Measurements from ENCODE around the gene PLEKHA5. TPM values are rescaled to one million over a fixed set of nuclear protein-coding genes. Genes with fewer than 3 reads are reported as not detected.
A peak's percentile ranks its signal among the peaks of the same experiment; 100 is the strongest.

The PLEKHA5 gene
- polyA plus RNA-seq, 6 donors from 2014 or later = not detected

- Mint-ChIP-seq H3K27ac (no peak overlapping the region), H3K4me3 (no peak overlapping the region), H3K36me3 (no peaks in the 10 kb centered on the region), H3K9me3 (no peaks in the 10 kb centered on the region), H3K4me1 (peaks cover 0 to 6% (median 2%) of the 10 kb centered on the region in 3 donors), H3K27me3 (no peaks in the 10 kb centered on the region)
- no peak for ATAC-seq (ENCODE audit: low read depth in 2 of 2)
- DNase-seq = no peak
Observed at GRCh38 chr12:19189522-19189921, 60.0 kb downstream of the PLEKHA5 start.

GRCh38 chr12:19190292-19191031 lies 60.9 kb downstream of the PLEKHA5 start:
- no peak for DNase-seq
- Mint-ChIP-seq H3K27ac (no peak overlapping the region), H3K9me3 (no peaks in the 10 kb centered on the region), H3K36me3 (no peaks in the 10 kb centered on the region), H3K27me3 (no peaks in the 10 kb centered on the region), H3K4me3 (no peak overlapping the region), H3K4me1 (peaks cover 0 to 6% (median 2%) of the 10 kb centered on the region in 3 donors)
- ATAC-seq (ENCODE audit: low read depth in 2 of 2) = peak in 1 of 2 donors; percentile 65

- no peak for DNase-seq
- no peaks in the 10 kb centered on the region for H3K36me3 Mint-ChIP-seq
- H3K4me1 Mint-ChIP-seq = peaks cover 0 to 6% (median 2%) of the 10 kb centered on the region in 3 donors
- H3K9me3 Mint-ChIP-seq = no peaks in the 10 kb centered on the region
- H3K27ac Mint-ChIP-seq = no peak overlapping the region
- H3K4me3 Mint-ChIP-seq = no peak overlapping the region
- no peak for ATAC-seq (ENCODE audit: low read depth in 2 of 2)
- H3K27me3 Mint-ChIP-seq = no peaks in the 10 kb centered on the region
Observed at GRCh38 chr12:19191089-19191488, 61.6 kb downstream of the PLEKHA5 start.

DNA sequence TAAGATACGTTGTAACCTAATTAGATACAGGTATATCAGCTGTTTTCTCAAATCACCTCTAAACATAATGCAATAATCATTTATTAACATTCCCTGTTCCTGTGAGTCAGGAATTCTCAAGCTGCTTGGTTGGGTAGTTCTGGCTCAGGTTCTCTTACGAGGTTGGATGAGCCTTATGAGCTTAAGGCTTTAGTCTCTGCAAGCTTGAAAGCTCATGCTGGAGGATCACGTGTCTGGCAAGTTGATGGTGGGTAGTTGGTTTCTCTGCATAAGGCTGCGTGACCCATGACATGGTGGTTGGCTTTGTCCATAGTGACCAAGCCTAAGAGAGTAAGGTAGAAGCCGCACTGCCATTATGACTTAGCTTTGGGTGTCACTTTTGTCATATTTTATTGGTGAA lies 62.0 kb downstream of the PLEKHA5 start:
- Mint-ChIP-seq H3K4me3 (no peak overlapping the region), H3K9me3 (no peaks in the 10 kb centered on the region), H3K27ac (no peak overlapping the region), H3K4me1 (peaks cover 0 to 6% (median 2%) of the 10 kb centered on the region in 3 donors), H3K36me3 (no peaks in the 10 kb centered on the region), H3K27me3 (no peaks in the 10 kb centered on the region)
- ATAC-seq (ENCODE audit: low read depth in 2 of 2) = no peak
- DNase-seq = no peak

DNA sequence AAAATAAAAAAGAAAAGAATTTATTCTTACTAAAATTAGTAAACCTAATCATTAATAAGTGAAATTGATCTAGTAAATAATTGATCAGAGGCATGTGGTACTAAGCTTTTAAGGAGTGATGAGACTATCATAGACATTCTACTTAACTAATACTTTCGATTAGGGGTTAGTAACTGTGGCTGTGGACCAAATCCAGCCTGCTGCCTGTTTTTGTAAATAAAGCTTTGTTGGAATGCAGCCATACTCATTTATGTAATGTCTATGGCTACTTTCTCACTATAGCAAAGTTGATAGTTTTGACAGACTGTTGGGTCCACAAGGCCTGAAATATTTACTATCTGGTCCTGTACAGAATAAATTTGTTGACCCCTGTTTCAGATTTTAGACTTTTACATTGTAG lies 63.2 kb downstream of the PLEKHA5 start:
- no peaks in the 10 kb centered on the region for H3K27me3 Mint-ChIP-seq
- no peak overlapping the region for H3K4me3 Mint-ChIP-seq
- no peak overlapping the region for H3K27ac Mint-ChIP-seq
- no peaks in the 10 kb centered on the region for H3K9me3 Mint-ChIP-seq
- H3K36me3 Mint-ChIP-seq = no peaks in the 10 kb centered on the region
- H3K4me1 Mint-ChIP-seq = peaks cover 0 to 6% (median 2%) of the 10 kb centered on the region in 3 donors
- no peak for ATAC-seq (ENCODE audit: low read depth in 2 of 2)
- no peak for DNase-seq

DNA sequence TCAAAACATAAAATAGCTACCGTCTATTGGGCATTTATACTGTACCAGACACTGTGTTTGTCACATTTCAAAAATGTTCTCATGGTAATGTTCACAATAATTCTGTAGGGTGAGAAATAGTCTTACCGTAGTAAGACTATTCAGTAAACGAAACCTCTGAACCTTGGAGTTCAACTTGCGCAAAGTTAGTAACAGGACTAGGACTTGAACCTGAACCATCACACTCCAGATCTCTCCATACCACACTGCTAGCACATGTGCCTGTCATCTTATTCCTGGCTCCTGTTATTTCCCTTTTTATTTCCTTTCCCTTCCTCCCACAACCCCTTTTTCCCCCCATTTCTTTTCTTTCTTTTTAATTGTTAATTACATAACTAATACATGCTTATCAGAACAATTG lies 65.4 kb downstream of the PLEKHA5 start:
- no peaks in the 10 kb centered on the region for H3K27me3 Mint-ChIP-seq
- H3K4me3 Mint-ChIP-seq = no peak overlapping the region
- no peaks in the 10 kb centered on the region for H3K36me3 Mint-ChIP-seq
- DNase-seq = no peak
- no peaks in the 10 kb centered on the region for H3K9me3 Mint-ChIP-seq
- H3K4me1 Mint-ChIP-seq = peaks cover 0 to 6% (median 2%) of the 10 kb centered on the region in 3 donors
- no peak overlapping the region for H3K27ac Mint-ChIP-seq
- ATAC-seq (ENCODE audit: low read depth in 2 of 2) = no peak

- H3K9me3 Mint-ChIP-seq = no peaks in the 10 kb centered on the region
- H3K27me3 Mint-ChIP-seq = no peaks in the 10 kb centered on the region
- no peak overlapping the region for H3K4me3 Mint-ChIP-seq
- no peaks in the 10 kb centered on the region for H3K36me3 Mint-ChIP-seq
- ATAC-seq (ENCODE audit: low read depth in 2 of 2) = no peak
- no peaks in the 10 kb centered on the region for H3K4me1 Mint-ChIP-seq
- DNase-seq = no peak
- H3K27ac Mint-ChIP-seq = no peak overlapping the region
Observed at GRCh38 chr12:19196959-19197630, 67.6 kb downstream of the PLEKHA5 start.

- no peaks in the 10 kb centered on the region for H3K27me3 Mint-ChIP-seq
- no peaks in the 10 kb centered on the region for H3K9me3 Mint-ChIP-seq
- DNase-seq (no peak), ATAC-seq (ENCODE audit: low read depth in 2 of 2) (no peak)
- no peak overlapping the region for H3K27ac Mint-ChIP-seq
- no peaks in the 10 kb centered on the region for H3K36me3 Mint-ChIP-seq
- H3K4me3 Mint-ChIP-seq = no peak overlapping the region
- no peaks in the 10 kb centered on the region for H3K4me1 Mint-ChIP-seq
Observed at GRCh38 chr12:19198272-19198671, 68.7 kb downstream of the PLEKHA5 start.

- Mint-ChIP-seq H3K9me3 (no peaks in the 10 kb centered on the region), H3K36me3 (no peaks in the 10 kb centered on the region), H3K27ac (no peak overlapping the region), H3K4me3 (no peak overlapping the region), H3K27me3 (no peaks in the 10 kb centered on the region), H3K4me1 (no peaks in the 10 kb centered on the region)
- no peak for ATAC-seq (ENCODE audit: low read depth in 2 of 2)
- DNase-seq = no peak
Observed at GRCh38 chr12:19199332-19199731, 69.8 kb downstream of the PLEKHA5 start.

- Mint-ChIP-seq H3K36me3 (no peaks in the 10 kb centered on the region), H3K4me1 (no peaks in the 10 kb centered on the region), H3K4me3 (no peak overlapping the region), H3K27ac (no peak overlapping the region), H3K9me3 (no peaks in the 10 kb centered on the region), H3K27me3 (no peaks in the 10 kb centered on the region)
- ATAC-seq (ENCODE audit: low read depth in 2 of 2) (no peak), DNase-seq (no peak)
Observed at GRCh38 chr12:19200261-19200660, 70.7 kb downstream of the PLEKHA5 start.

DNA sequence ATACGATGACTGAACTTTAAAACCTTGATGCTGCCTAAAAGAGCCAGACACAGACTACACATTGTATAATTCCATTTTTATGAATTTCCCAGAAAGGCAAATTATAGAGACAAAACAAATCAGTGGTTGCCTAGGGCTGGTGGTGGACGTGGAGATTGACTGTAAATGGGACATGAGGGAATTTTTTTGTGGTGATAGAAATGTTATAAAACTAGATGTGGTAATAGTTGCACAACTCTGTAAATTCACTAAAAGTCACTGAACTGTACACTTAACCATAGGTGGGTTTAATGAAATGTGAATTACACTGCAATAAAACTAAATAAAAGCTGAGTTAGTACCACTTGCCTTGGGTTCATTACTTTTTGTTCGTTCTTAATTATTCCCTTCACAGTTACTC lies 72.1 kb downstream of the PLEKHA5 start:
- H3K4me3 Mint-ChIP-seq = no peak overlapping the region
- no peaks in the 10 kb centered on the region for H3K9me3 Mint-ChIP-seq
- DNase-seq = no peak
- H3K4me1 Mint-ChIP-seq = no peaks in the 10 kb centered on the region
- ATAC-seq (ENCODE audit: low read depth in 2 of 2) = no peak
- no peaks in the 10 kb centered on the region for H3K27me3 Mint-ChIP-seq
- H3K27ac Mint-ChIP-seq = no peak overlapping the region
- H3K36me3 Mint-ChIP-seq = no peaks in the 10 kb centered on the region

DNA sequence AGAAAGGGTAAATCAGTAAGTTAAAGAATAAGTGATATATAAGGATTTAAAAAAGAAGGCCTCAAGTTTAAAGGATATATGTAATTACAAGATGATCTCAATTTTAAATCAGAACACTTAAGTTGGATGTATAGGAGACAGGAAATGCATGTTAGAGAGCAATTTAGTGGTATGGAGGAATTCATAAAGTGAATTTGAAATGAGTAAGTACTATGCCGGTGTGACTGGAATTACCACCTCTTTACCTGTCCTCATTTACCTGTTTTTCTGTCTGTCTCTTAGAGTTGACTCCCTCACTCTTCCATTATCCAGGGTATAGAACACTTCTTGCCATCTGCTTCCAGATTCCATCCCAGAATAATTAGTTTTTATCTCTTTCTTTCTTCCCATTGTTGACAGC lies 73.5 kb downstream of the PLEKHA5 start:
- Mint-ChIP-seq H3K27ac (no peak overlapping the region), H3K27me3 (no peaks in the 10 kb centered on the region), H3K9me3 (no peaks in the 10 kb centered on the region), H3K4me1 (no peaks in the 10 kb centered on the region), H3K4me3 (no peak overlapping the region), H3K36me3 (no peaks in the 10 kb centered on the region)
- ATAC-seq (ENCODE audit: low read depth in 2 of 2) (no peak), DNase-seq (no peak)

DNA sequence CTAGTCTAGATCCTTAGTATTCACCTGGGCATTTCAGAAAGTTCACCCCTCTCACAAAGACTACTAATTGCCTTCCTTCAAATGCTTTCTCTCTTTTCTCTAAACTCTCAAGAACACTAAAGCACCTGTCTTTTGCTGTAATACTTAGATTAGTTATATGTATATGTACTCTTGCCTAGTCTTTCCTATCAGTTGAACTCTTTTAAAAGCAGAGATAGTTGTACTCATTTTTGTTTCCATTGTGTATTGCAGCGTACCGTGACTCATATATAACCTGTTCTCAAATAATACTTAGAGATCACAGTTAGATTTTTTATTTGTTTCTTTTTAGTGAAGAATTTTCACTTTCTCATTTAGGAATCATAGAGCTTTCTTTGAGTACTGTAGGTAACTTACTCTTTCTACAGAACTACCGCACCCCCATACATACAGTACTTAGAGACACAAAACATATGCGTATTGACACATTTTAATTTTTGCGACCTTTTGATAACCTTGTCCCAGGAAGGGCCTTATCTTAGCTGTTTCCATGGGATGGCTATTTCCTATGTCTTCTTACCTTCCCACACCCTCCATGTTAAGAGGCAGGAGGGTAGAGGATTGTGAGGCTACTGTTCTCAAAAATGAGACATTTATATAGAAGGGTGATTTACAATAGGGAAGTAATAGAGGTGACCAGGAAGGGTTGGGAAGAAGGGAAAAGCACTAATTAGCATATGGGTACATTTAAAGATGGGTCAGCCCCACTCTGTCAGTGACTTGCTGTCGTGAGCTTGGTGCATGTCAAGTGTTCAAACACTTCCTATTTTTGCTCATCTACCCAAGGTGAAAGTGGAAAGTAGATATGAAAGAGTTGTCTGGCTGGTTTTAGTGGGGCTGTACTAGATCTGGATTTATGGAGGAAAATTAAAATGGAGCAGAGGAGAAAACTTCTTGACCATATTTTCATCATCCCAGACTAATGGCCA lies 74.3 kb downstream of the PLEKHA5 start:
- Mint-ChIP-seq H3K27ac (peak overlapping the region in 1 of 6 donors; percentile 8), H3K9me3 (no peaks in the 10 kb centered on the region), H3K4me3 (no peak overlapping the region), H3K36me3 (no peaks in the 10 kb centered on the region), H3K4me1 (no peaks in the 10 kb centered on the region), H3K27me3 (no peaks in the 10 kb centered on the region)
- DNase-seq (no peak), ATAC-seq (ENCODE audit: low read depth in 2 of 2) (no peak)

Measured in naive B cell (primary cell).